ENCODE results near the gene PPP3CB.

The PPP3CB gene

DNA sequence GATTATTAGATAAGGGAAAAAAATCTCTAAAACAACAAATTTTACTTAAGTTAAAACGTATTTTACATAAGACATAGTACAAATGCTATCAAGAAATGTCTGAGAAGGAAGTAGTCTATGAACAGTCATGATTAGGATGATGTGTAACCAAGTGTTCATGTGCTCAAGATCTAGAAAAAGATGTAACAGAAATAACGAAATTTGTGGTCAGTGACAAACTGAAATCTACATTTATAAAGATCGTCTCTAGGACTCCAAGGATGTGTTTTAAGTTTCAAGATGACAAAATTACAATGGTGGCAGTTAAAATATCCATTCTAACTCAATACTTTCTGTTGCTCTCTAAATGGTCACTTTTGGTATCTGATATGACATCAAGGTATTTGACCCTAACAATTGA is 17.2 kb downstream of the PPP3CB start:
- peaks cover 66% of the 10 kb centered on the region for H3K36me3 ChIP-seq (ENCODE audit: control insufficient read depth, insufficient read depth, low read length, severe bottlenecking)
- no peaks in the 10 kb centered on the region for H3K4me1 ChIP-seq (ENCODE audit: control insufficient read depth, insufficient read depth, low read length)
- H3K27me3 ChIP-seq (replicated peaks; ENCODE audit: control insufficient read depth, insufficient read depth, low read length): no peaks in the 10 kb centered on the region
- DNase-seq (ENCODE audit: low read depth): no peak
- H3K9ac ChIP-seq (ENCODE audit: low read length): no peak overlapping the region
- no peaks in the 10 kb centered on the region for H3K9me3 ChIP-seq (ENCODE audit: control insufficient read depth, low read length)
- H3K4me3 ChIP-seq (ENCODE audit: low read length): no peak overlapping the region

DNA sequence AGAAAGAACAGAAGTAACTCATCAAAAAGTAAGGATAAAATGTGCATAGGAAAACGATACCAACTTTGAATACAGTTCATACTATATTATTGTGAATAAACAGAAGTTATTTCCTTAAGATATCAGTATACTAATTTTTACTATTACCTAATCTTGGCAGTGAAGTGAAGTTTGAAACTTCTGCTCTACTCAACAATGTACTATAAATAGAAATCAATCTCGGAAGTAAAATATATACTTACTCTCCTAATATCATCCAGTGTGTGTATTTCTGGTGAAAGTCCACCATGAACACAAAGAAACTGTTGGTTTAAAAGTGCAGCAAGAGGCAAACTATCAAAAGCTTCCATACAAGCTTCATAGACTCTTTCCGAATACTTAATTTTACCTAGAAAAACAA is 24.6 kb downstream of the PPP3CB start:
- H3K4me1 ChIP-seq (ENCODE audit: control insufficient read depth, insufficient read depth, low read length): peaks cover 17% of the 10 kb centered on the region
- no peak overlapping the region for H3K9ac ChIP-seq (ENCODE audit: low read length)
- peaks cover 91% of the 10 kb centered on the region for H3K36me3 ChIP-seq (ENCODE audit: control insufficient read depth, insufficient read depth, low read length, severe bottlenecking)
- no peak for DNase-seq (ENCODE audit: low read depth)
- no peaks in the 10 kb centered on the region for H3K27me3 ChIP-seq (replicated peaks; ENCODE audit: control insufficient read depth, insufficient read depth, low read length)
- H3K9me3 ChIP-seq (ENCODE audit: control insufficient read depth, low read length): no peaks in the 10 kb centered on the region
- H3K4me3 ChIP-seq (ENCODE audit: low read length): no peak overlapping the region

DNA sequence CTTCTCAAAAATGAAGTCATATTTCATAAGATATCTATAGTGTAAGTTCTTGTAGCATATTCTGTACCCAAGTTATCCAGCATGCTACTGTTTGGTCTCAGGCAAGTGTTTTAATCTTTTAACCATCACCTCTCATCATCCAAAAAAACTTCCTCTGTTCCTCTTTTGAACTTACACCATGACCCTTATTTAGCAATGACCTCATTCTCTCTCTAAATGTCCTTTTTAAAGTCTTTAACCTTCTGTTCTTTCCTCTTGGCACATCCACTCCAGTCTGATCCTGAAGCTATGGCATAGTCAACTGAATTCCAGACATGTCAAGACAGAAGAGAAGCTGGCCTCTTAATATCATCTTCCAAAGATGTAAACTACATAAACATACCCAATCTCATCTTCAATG is 26.2 kb downstream of the PPP3CB start:
- Histone ChIP-seq H3K4me3 (ENCODE audit: low read length) (no peak overlapping the region), H3K27me3 (replicated peaks; ENCODE audit: control insufficient read depth, insufficient read depth, low read length) (no peaks in the 10 kb centered on the region), H3K36me3 (ENCODE audit: control insufficient read depth, insufficient read depth, low read length, severe bottlenecking) (peaks cover 91% of the 10 kb centered on the region), H3K4me1 (ENCODE audit: control insufficient read depth, insufficient read depth, low read length) (peaks cover 17% of the 10 kb centered on the region), H3K9me3 (ENCODE audit: control insufficient read depth, low read length) (no peaks in the 10 kb centered on the region), H3K9ac (ENCODE audit: low read length) (no peak overlapping the region)
- DNase-seq (ENCODE audit: low read depth): no peak

DNA sequence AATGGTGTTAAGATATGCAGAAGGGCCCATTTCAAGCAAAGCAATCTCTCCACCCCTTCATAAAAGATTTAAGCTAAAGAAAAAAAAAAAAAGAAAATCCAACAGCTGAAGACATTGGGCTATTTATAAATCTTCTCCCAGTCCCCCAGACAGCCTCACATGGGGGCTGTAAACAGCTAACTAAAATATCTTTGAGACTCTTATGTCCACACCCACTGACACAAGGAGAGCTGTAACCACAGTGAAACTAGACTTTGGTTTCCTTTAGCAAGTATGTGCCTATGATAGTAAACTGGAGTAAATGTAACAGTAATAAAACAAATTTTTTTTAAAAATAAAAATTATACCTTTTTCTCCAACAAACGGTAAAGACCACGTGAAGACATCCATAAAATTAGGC is 28.6 kb downstream of the PPP3CB start:
- no peak overlapping the region for H3K9ac ChIP-seq (ENCODE audit: low read length)
- DNase-seq (ENCODE audit: low read depth): no peak
- peaks cover 75% of the 10 kb centered on the region for H3K36me3 ChIP-seq (ENCODE audit: control insufficient read depth, insufficient read depth, low read length, severe bottlenecking)
- H3K27me3 ChIP-seq (replicated peaks; ENCODE audit: control insufficient read depth, insufficient read depth, low read length): no peaks in the 10 kb centered on the region
- peaks cover 17% of the 10 kb centered on the region for H3K4me1 ChIP-seq (ENCODE audit: control insufficient read depth, insufficient read depth, low read length)
- H3K4me3 ChIP-seq (ENCODE audit: low read length): no peak overlapping the region
- no peaks in the 10 kb centered on the region for H3K9me3 ChIP-seq (ENCODE audit: control insufficient read depth, low read length)

DNA sequence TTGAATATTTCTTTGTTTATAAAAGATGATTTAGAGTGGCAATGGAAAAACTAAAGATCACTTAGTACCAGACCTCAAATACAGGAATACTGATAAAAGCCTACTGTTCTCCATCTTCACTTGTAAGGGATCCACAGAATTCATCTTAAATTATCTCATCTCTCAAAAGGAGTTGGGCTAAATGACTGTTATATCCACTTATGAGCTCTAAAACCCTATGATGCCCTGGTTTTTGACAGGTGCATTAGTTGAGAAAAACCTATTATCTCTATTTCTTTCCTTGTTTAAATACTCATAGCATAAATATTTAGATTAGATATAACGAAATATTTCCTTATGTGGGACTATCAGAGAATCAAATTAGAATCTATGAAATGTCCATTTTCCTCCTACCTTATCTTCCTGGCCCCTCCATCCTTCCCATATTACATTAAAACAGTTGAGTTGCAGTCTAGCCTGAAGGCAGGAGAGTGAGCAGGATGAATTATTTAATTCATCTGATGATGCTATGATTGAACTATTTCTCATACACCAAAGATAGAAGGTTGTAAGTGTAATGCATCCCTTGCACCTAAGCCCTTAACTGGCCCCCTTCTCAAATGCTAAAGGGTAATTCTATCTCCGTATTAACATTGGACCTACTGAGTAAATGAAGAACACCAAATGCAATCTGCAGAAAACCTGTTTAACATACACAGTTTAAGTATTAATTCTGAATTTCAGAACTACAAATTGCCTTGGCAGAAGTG is 29.7 kb downstream of the PPP3CB start:
- no peaks in the 10 kb centered on the region for H3K27me3 ChIP-seq (replicated peaks; ENCODE audit: control insufficient read depth, insufficient read depth, low read length)
- peaks cover 10% of the 10 kb centered on the region for H3K4me1 ChIP-seq (ENCODE audit: control insufficient read depth, insufficient read depth, low read length)
- H3K4me3 ChIP-seq (ENCODE audit: low read length): no peak overlapping the region
- H3K36me3 ChIP-seq (ENCODE audit: control insufficient read depth, insufficient read depth, low read length, severe bottlenecking): peaks cover 66% of the 10 kb centered on the region
- no peak for DNase-seq (ENCODE audit: low read depth)
- no peak overlapping the region for H3K9ac ChIP-seq (ENCODE audit: low read length)
- no peaks in the 10 kb centered on the region for H3K9me3 ChIP-seq (ENCODE audit: control insufficient read depth, low read length)

DNA sequence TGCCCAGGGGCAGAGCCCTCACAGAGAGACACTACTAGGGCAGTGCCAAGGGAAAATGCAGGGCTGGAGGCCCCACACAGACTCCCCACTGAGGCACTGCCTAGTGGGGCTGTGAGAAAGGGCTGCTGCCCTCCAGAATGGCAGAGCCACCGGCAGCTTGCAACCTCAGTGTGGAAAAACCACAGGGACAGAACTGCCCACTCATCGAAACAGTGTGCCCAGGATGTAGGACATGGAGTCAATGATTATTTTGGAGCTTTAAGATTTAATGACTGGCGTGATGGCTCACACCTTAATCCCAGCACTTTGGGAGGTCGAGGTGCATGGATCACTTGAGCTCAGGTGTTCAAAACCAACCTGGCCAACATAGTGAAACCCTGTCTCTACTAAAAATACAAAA is 34.9 kb downstream of the PPP3CB start:
- Histone ChIP-seq H3K4me3 (ENCODE audit: low read length) (no peak overlapping the region), H3K9me3 (ENCODE audit: control insufficient read depth, low read length) (no peaks in the 10 kb centered on the region), H3K9ac (ENCODE audit: low read length) (no peak overlapping the region), H3K36me3 (ENCODE audit: control insufficient read depth, insufficient read depth, low read length, severe bottlenecking) (peaks cover 26% of the 10 kb centered on the region), H3K27me3 (replicated peaks; ENCODE audit: control insufficient read depth, insufficient read depth, low read length) (no peaks in the 10 kb centered on the region), H3K4me1 (ENCODE audit: control insufficient read depth, insufficient read depth, low read length) (peaks cover 3% of the 10 kb centered on the region)
- no peak for DNase-seq (ENCODE audit: low read depth)

DNA sequence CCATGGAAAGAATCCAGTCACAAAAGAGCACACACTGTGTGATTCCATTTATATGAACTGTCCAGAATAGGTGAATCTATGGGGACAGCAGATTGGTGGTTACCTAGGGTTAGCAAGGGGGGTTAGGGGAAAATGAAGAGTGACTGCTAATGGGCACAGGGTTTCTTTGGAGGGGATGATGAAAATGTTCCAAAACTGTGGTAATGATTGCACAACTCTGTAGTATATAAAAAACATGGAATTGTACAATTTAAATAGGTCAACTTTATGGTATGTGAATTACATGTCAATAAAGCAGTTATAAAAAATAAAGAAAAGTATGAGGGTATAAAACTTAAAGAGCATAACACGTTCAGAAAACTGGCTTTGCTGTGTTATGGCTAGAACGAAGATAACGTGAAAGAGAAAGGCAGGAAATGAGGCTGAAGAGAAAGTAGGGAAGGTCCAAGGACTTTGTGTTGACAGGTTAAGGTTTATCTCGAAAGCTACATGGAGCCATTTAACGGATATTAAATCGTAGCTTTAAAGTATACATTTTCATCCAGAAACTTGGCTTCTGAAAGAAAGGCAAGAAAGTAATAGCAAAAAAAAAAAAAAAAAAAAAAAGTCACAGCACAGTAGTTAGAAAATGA is 36.0 kb downstream of the PPP3CB start:
- peak; percentile 66 for DNase-seq (ENCODE audit: low read depth)
- no peaks in the 10 kb centered on the region for H3K9me3 ChIP-seq (ENCODE audit: control insufficient read depth, low read length)
- no peaks in the 10 kb centered on the region for H3K27me3 ChIP-seq (replicated peaks; ENCODE audit: control insufficient read depth, insufficient read depth, low read length)
- no peak overlapping the region for H3K9ac ChIP-seq (ENCODE audit: low read length)
- H3K4me3 ChIP-seq (ENCODE audit: low read length): no peak overlapping the region
- peaks cover 3% of the 10 kb centered on the region for H3K4me1 ChIP-seq (ENCODE audit: control insufficient read depth, insufficient read depth, low read length)
- peaks cover 18% of the 10 kb centered on the region for H3K36me3 ChIP-seq (ENCODE audit: control insufficient read depth, insufficient read depth, low read length, severe bottlenecking)

DNA sequence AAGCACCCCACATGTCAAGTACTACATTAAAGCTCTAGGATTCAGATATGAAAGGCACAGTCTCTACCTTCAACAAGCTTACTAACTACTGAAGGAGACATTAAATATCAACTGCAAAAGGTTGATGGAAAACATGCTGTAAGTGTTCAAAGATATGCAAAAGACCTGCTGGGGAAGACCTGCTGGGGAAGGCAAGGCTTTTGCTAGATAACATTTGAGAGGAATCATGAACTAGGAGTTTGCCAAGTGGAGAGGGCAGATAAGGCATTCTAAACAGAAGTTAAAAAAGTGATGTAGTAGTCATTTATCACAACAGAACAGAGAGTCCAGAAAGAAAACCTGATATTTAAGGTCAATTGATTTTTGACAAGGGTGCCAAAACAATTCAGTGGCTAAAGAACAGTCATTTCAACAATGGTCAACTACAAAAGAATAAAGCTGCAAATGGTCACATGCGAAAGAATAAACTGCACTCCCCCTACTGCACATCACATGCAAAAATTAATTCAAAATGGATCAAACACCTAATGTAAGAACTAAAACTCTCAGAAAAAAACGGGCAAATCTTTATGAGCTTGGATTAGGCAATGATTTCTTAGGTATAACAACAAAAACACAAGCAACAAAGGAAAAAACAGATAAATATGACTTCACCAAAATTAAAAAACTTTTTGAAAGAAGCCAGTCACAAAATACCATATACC is 39.5 kb downstream of the PPP3CB start:
- DNase-seq (ENCODE audit: low read depth): no peak
- Histone ChIP-seq H3K9ac (ENCODE audit: low read length) (no peak overlapping the region), H3K9me3 (ENCODE audit: control insufficient read depth, low read length) (no peaks in the 10 kb centered on the region), H3K4me1 (ENCODE audit: control insufficient read depth, insufficient read depth, low read length) (peaks cover 3% of the 10 kb centered on the region), H3K4me3 (ENCODE audit: low read length) (no peak overlapping the region), H3K36me3 (ENCODE audit: control insufficient read depth, insufficient read depth, low read length, severe bottlenecking) (peaks cover 36% of the 10 kb centered on the region), H3K27me3 (replicated peaks; ENCODE audit: control insufficient read depth, insufficient read depth, low read length) (no peaks in the 10 kb centered on the region)

DNA sequence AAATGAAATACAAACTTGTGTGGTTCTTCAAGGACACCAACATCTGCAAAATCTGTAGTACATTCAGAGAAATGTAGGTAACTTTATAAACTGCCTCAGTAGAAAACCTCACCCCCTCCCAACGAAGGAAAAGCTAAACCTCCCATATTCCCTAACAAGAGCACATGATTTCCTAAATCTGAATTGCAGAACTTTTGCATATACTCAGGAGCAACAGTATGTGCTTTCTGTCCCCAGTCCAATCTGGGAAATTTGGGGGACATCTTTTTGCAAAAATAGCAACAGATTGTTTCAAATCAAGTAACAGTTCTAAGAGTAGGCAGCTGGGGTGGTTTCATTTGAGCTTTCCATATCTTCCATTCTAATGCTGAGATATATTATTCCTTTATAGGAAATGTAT is 46.7 kb downstream of the PPP3CB start:
- Histone ChIP-seq H3K4me3 (ENCODE audit: low read length) (no peak overlapping the region), H3K36me3 (ENCODE audit: control insufficient read depth, insufficient read depth, low read length, severe bottlenecking) (peaks cover 41% of the 10 kb centered on the region), H3K27me3 (replicated peaks; ENCODE audit: control insufficient read depth, insufficient read depth, low read length) (no peaks in the 10 kb centered on the region)

DNA sequence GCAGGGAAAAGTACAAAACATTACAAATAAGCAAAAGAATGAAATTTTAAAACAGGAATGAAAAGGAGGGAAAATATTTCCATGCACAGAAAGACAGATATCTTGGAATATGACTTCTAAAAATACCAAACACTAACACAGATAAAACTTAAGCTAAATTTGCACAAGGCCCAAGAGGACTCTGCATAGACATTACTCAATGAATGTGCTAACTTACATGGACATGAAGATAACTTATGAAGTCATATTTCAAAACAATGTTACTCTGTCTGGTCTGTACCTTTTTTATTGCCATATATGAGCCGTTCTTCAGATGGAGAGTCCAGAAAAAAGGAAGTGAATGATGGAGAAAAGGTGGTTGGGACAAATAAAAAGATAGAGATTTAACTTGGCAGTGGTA is 47.4 kb downstream of the PPP3CB start:
- H3K27me3 ChIP-seq (replicated peaks; ENCODE audit: control insufficient read depth, insufficient read depth, low read length): no peaks in the 10 kb centered on the region
- no peak overlapping the region for H3K9ac ChIP-seq (ENCODE audit: low read length)
- peaks cover 38% of the 10 kb centered on the region for H3K36me3 ChIP-seq (ENCODE audit: control insufficient read depth, insufficient read depth, low read length, severe bottlenecking)
- H3K4me3 ChIP-seq (ENCODE audit: low read length): no peak overlapping the region
- no peak for DNase-seq (ENCODE audit: low read depth)
- H3K4me1 ChIP-seq (ENCODE audit: control insufficient read depth, insufficient read depth, low read length): peaks cover 4% of the 10 kb centered on the region
- no peaks in the 10 kb centered on the region for H3K9me3 ChIP-seq (ENCODE audit: control insufficient read depth, low read length)

More for the DNA sequence above, 46.7 kb downstream of the PPP3CB start:
- no peak for DNase-seq (ENCODE audit: low read depth)
- Histone ChIP-seq H3K9me3 (ENCODE audit: control insufficient read depth, low read length) (no peaks in the 10 kb centered on the region), H3K9ac (ENCODE audit: low read length) (no peak overlapping the region), H3K4me1 (ENCODE audit: control insufficient read depth, insufficient read depth, low read length) (no peaks in the 10 kb centered on the region)

DNA sequence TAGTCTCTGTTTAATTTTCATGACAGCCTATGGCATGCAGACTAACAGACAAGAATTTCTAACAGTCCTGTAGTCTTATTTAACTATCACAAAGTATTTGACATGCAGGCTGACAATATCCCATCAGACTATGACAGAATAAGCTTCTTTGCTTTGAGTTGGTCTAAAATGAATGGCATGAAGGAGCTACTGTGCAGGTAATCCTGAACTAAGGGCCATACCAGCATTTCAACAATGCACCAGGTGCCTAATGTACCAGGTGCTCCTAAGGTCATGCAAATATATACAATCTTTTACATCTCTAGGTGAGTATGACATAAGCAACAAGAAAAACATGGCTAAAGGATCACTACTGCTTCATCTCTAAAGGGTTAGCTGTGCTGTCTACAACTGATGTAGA is 48.9 kb downstream of the PPP3CB start:
- H3K36me3 ChIP-seq (ENCODE audit: control insufficient read depth, insufficient read depth, low read length, severe bottlenecking): peaks cover 29% of the 10 kb centered on the region
- no peak overlapping the region for H3K9ac ChIP-seq (ENCODE audit: low read length)
- H3K9me3 ChIP-seq (ENCODE audit: control insufficient read depth, low read length): no peaks in the 10 kb centered on the region
- no peak overlapping the region for H3K4me3 ChIP-seq (ENCODE audit: low read length)
- H3K27me3 ChIP-seq (replicated peaks; ENCODE audit: control insufficient read depth, insufficient read depth, low read length): no peaks in the 10 kb centered on the region
- peaks cover 4% of the 10 kb centered on the region for H3K4me1 ChIP-seq (ENCODE audit: control insufficient read depth, insufficient read depth, low read length)
- no peak for DNase-seq (ENCODE audit: low read depth)
